ENCODE measurements around the gene IRAK4.
"Not testable (repeated sequence)": the region's sequence is repeated elsewhere in the genome, so short reads cannot be mapped to it uniquely, and the experiment has no call there.

IRAK4 gene

GRCh38 chr12:43758728-43759563 lies at the start of gene IRAK4, which contains the start of gene PUS7L:
Gene IRAK4 (plus strand): TSS chr12:43758951. CDS start chr12:43768112, 9,161 bp downstream.
Gene PUS7L (minus strand): TSS chr12:43758790. CDS start chr12:43755245, 3,545 bp downstream.
- peak; percentile 99 for DNase-seq (ENCODE audit: low read depth, low spot score)

DNA sequence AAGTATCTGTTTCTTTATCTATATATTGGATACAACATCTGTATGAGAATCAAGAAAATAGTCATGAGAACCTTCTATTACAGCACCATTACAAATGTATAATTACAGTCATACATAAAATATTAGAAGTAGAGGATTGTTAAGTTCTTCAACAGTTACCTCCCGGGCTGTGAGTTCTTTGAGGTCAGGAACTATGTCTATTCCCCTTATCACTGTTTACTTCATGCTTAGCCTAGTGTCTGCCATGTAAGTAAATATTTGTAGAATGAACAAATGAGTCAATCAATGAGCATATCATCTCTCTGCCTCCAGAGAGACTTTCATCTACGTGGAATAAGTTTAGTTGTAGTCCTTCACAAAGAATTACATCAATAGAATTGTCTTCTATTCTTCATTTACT lies 47.4 kb upstream of the IRAK4 start:
- no peak for DNase-seq (ENCODE audit: low read depth, low spot score)

GRCh38 chr12:43722621-43723020 lies 36.1 kb upstream of the IRAK4 start:
- DNase-seq (ENCODE audit: low read depth, low spot score): no peak

DNA sequence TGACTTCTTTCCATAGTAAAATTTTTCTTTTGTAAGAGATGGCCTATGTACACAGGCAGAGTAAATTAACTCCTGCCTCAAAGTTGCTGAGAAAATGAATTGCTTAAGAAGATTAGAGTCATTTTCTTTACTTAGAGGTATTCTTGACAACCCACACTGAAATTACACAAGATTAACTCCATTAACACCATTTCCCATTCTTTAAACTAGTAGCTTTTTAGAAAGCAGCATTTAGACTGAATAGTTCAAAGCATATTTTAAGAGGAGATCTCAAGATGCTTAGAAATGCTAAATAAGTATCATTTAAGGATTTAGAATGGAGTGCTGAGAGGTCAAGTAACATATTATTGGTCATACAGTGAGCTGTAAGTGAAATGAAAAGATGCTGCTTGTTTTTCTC lies 35.6 kb upstream of the IRAK4 start:
- DNase-seq (ENCODE audit: low read depth, low spot score): no peak

GRCh38 chr12:43728117-43728516 lies 30.6 kb upstream of the IRAK4 start:
- DNase-seq (ENCODE audit: low read depth, low spot score): no peak

- DNase-seq (ENCODE audit: low read depth, low spot score): no peak
Observed at GRCh38 chr12:43728698-43729097, 30.1 kb upstream of the IRAK4 start.

DNA sequence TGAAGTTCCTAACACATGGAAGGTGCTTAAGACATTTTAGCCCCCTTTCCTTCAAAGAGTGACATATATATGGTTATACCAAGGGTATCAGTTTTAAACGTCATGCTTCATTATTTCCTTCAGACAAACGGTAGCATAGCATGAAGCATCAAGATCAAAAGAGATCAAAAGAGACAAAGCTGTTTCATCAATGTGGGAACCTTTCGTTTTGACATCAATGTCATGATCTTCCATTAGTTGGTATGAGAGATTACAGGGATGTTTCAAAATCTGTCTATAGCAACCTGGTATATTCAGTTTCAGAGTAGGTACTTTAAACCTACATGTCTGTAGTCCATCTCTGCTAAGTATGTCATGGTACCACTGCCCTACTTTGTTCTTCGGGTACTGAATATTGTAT lies 28.5 kb upstream of the IRAK4 start:
- no peak for DNase-seq (ENCODE audit: low read depth, low spot score)

- DNase-seq (ENCODE audit: low read depth, low spot score): no peak
Observed at GRCh38 chr12:43733687-43734086, 25.1 kb upstream of the IRAK4 start.

DNA sequence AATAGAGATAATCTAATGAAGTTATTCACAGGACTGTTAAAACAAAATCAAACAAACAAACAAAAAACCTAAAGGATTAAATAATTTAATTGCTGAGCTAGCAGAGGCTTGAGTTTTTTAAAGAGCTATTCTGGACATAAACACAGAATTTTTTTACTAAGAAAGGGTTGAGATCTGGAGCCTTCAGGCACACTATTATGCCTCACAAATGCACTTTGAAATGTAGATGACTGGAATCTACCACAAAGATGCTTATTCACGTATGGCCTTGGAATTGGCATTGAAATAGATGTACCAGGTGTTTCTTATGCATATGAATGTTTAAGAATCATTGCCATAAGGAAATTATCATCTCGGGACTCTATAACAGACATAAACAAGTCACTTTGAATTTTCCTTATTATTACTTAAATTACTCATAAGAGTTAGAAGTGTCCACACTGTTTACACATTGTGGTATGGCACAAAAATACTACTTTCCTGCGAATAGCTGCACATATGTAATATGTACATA lies 21.8 kb upstream of the IRAK4 start:
- DNase-seq (ENCODE audit: low read depth, low spot score): no peak

DNA sequence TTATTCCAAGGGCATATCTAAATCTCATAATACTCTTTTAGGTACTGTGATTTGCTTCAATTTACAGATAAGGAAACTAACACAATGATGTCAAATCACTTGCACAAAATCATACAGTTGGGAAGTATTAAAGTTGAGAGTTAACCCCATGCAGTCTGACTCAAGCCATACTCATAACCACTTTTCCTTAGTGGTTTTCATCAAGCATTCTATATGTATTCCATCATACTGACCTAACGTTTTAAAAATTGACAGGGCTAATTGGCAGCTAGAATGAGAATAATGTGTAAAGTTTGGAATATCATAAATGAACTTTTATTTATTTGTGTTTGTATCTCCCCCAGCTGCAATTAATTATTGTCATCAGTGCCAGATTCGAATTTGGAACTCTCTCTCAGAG lies 21.1 kb upstream of the IRAK4 start:
- no peak for DNase-seq (ENCODE audit: low read depth, low spot score)

GRCh38 chr12:43740511-43741100 lies 18.1 kb upstream of the IRAK4 start:
- DNase-seq (ENCODE audit: low read depth, low spot score): no peak

GRCh38 chr12:43742106-43742505 lies 16.6 kb upstream of the IRAK4 start:
- no peak for DNase-seq (ENCODE audit: low read depth, low spot score)

- DNase-seq (ENCODE audit: low read depth, low spot score): no peak
Observed at GRCh38 chr12:43744826-43745225, 13.9 kb upstream of the IRAK4 start.

GRCh38 chr12:43749016-43749415 lies 9.7 kb upstream of the IRAK4 start:
- DNase-seq (ENCODE audit: low read depth, low spot score): no peak

DNA sequence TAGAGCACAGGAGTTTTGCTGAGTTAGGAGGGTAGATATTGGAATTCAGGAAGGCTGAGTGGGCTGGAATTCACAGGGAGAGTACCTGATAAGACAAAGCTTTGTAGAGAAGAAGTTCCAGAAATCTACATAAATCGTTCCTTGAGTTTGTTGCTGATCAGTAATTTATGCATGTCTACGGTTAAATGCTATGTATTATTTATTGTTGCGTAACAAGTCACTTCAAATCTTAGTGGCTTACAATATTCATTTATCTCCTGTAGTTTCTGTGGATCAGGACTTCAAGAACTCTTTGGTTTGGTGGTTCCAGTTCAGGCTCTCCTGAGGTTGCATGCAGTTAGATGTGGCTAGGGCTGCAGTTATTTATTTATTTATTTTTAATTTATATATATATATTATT lies 7.9 kb upstream of the IRAK4 start:
- no peak for DNase-seq (ENCODE audit: low read depth, low spot score)

GRCh38 chr12:43751360-43751759 lies 7.4 kb upstream of the IRAK4 start:
- not testable (repeated sequence) for DNase-seq (ENCODE audit: low read depth, low spot score)

GRCh38 chr12:43754015-43754414 lies 4.7 kb upstream of the IRAK4 start:
- no peak for DNase-seq (ENCODE audit: low read depth, low spot score)

GRCh38 chr12:43758247-43758727 lies 464 bp upstream of the IRAK4 start:
- no peak for DNase-seq (ENCODE audit: low read depth, low spot score)

GRCh38 chr12:43760396-43760795 lies 1.6 kb downstream of the IRAK4 start:
- DNase-seq (ENCODE audit: low read depth, low spot score): no peak

- DNase-seq (ENCODE audit: low read depth, low spot score): no peak
Observed at GRCh38 chr12:43761500-43761899, 2.7 kb downstream of the IRAK4 start.

DNA sequence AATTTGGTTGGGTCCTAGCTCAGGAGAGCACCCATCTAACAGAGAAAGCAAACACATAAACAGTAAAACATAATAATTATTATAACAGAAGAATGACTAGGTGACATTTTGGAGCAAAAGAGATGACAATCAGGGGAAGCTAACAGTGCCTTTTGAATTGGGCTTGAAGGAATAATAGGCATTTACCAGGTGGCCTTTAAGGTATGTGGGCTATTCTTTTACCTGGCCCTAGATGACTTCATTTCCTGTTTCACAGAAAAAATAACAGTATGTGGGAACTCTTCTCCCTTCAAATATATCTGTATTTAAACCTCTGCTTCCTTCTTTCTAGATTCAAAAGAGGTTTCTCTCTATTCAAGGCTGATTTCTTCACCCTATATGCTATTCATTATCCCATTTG lies 3.8 kb downstream of the IRAK4 start:
- no peak for DNase-seq (ENCODE audit: low read depth, low spot score)

DNA sequence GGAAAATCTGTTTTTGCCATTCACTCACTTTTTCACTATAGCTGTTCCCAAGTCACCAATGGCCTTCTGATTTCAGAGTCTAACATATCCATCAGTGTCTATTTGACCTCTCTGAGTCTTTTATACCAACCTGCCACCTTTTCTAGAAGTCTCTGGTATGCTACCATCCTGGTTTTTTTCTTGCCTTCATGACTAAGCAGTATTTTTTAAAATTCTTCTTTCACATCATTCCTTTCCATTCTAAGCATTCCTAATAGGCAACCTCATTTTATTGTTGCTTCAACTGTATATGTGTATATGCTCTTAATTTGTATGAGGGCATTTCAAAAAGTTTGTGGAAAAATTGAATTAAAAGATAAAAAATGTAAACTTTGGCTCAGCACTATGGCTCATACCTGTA lies 5.0 kb downstream of the IRAK4 start:
- no peak for DNase-seq (ENCODE audit: low read depth, low spot score)

GRCh38 chr12:43764528-43764927 lies 5.8 kb downstream of the IRAK4 start:
- DNase-seq (ENCODE audit: low read depth, low spot score): no peak

Data from ELF-1 (cell line).